Osteocyte (in vitro differentiated cells): ENCODE measurements around the gene ARID3B. TPM values are rescaled to one million over a fixed set of nuclear protein-coding genes. Genes with fewer than 3 reads are reported as not detected.

Experiments used
- DNase-seq: peaks from one replicate; pipeline ENCODE4 v3.0.0; 2021; ENCODE audit warnings: mixed read lengths; ENCODE audit not compliant: unreplicated experiment; ENCODE audit errors: extremely low spot score
- H3K27ac Mint-ChIP-seq: one replicate; pipeline ENCODE4 v1.8.0; 2021; ENCODE audit warnings: mild to moderate bottlenecking, mixed read lengths; ENCODE audit not compliant: unreplicated experiment
- H3K27me3 Mint-ChIP-seq: one replicate; pipeline ENCODE4 v1.8.0; 2021; ENCODE audit warnings: mixed read lengths; ENCODE audit not compliant: unreplicated experiment
- H3K36me3 Mint-ChIP-seq: one replicate; pipeline ENCODE4 v1.8.0; 2021; ENCODE audit warnings: mixed read lengths; ENCODE audit not compliant: unreplicated experiment
- H3K4me1 Mint-ChIP-seq: one replicate; pipeline ENCODE4 v1.8.0; 2021; ENCODE audit warnings: mixed read lengths; ENCODE audit not compliant: unreplicated experiment
- H3K4me3 Mint-ChIP-seq: one replicate; pipeline ENCODE4 v1.8.0; 2021; ENCODE audit warnings: mild to moderate bottlenecking, moderate library complexity, mixed read lengths; ENCODE audit not compliant: unreplicated experiment
- H3K9me3 Mint-ChIP-seq: one replicate; pipeline ENCODE4 v1.8.0; 2021; ENCODE audit warnings: mixed read lengths; ENCODE audit not compliant: unreplicated experiment
- CTCF ChIP-seq: fragments of 200-600 bp; sonication (generic); IDR thresholded peaks from 2 replicates; pipeline ENCODE4 v1.5.0; 2021; ENCODE audit warnings: antibody characterized with exemption, mild to moderate bottlenecking, moderate library complexity
- total RNA-seq: library from RNA; stranded (reverse); gene quantifications from 2 replicates; pipeline ENCODE4 v1.2.1, GENCODE V29; 2021

Gene ARID3B
- total RNA-seq, 1 donor from 2014 or later = 2.8 TPM

GRCh38 chr15:74633781-74634180 lies 92.8 kb downstream of the ARID3B start:
- no peak overlapping the region for H3K27ac Mint-ChIP-seq
- H3K4me1 Mint-ChIP-seq = no peaks in the 10 kb centered on the region
- DNase-seq = no peak
- H3K4me3 Mint-ChIP-seq = no peak overlapping the region
- no peaks in the 10 kb centered on the region for H3K27me3 Mint-ChIP-seq
- H3K36me3 Mint-ChIP-seq = peaks cover 30% of the 10 kb centered on the region
- TF ChIP-seq CTCF = no peak
- no peaks in the 10 kb centered on the region for H3K9me3 Mint-ChIP-seq

GRCh38 chr15:74635228-74635627 lies 94.2 kb downstream of the ARID3B start:
- DNase-seq = no peak
- no peaks in the 10 kb centered on the region for H3K4me1 Mint-ChIP-seq
- H3K9me3 Mint-ChIP-seq = no peaks in the 10 kb centered on the region
- H3K36me3 Mint-ChIP-seq = peaks cover 32% of the 10 kb centered on the region
- TF ChIP-seq CTCF = peak; percentile 94
- no peaks in the 10 kb centered on the region for H3K27me3 Mint-ChIP-seq
- no peak overlapping the region for H3K4me3 Mint-ChIP-seq
- H3K27ac Mint-ChIP-seq = no peak overlapping the region

GRCh38 chr15:74636984-74637383 lies 96.0 kb downstream of the ARID3B start:
- H3K4me1 Mint-ChIP-seq = no peaks in the 10 kb centered on the region
- no peak overlapping the region for H3K4me3 Mint-ChIP-seq
- no peak for TF ChIP-seq CTCF
- no peaks in the 10 kb centered on the region for H3K27me3 Mint-ChIP-seq
- peaks cover 31% of the 10 kb centered on the region for H3K36me3 Mint-ChIP-seq
- no peak for DNase-seq
- H3K27ac Mint-ChIP-seq = no peak overlapping the region
- H3K9me3 Mint-ChIP-seq = no peaks in the 10 kb centered on the region

GRCh38 chr15:74641151-74641550 lies 100.1 kb downstream of the ARID3B start:
- Mint-ChIP-seq H3K36me3 (peaks cover 14% of the 10 kb centered on the region), H3K27me3 (no peaks in the 10 kb centered on the region), H3K9me3 (no peaks in the 10 kb centered on the region), H3K4me1 (peaks cover 12% of the 10 kb centered on the region), H3K27ac (no peak overlapping the region), H3K4me3 (no peak overlapping the region)
- DNase-seq = no peak
- no peak for TF ChIP-seq CTCF

GRCh38 chr15:74642348-74642733 lies 101.3 kb downstream of the ARID3B start:
- peak overlapping the region; percentile 49 for H3K27ac Mint-ChIP-seq
- H3K9me3 Mint-ChIP-seq = no peaks in the 10 kb centered on the region
- no peak for TF ChIP-seq CTCF
- no peak for DNase-seq
- H3K36me3 Mint-ChIP-seq = peaks cover 14% of the 10 kb centered on the region
- H3K4me3 Mint-ChIP-seq = no peak overlapping the region
- no peaks in the 10 kb centered on the region for H3K27me3 Mint-ChIP-seq
- H3K4me1 Mint-ChIP-seq = peaks cover 12% of the 10 kb centered on the region
